AG04450 (cell line): Measurements from ENCODE around the gene SKIC2. TPM values are rescaled to one million over a fixed set of nuclear protein-coding genes. Genes with fewer than 3 reads are reported as not detected.

ENCODE experiments used
- CTCF ChIA-PET: fragments of 300-600, 350-600 bp; formaldehyde crosslinking; extraction: SDS; loops from one replicate; lab custom pipeline; 2022; ENCODE audit warnings: antibody characterized with exemption, inconsistent platforms; lab: Charles Lee
- POLR2A ChIA-PET: fragments of 350-600 bp; formaldehyde crosslinking; extraction: SDS; loops from one replicate; lab custom pipeline; 2021; ENCODE audit warnings: antibody characterized with exemption, inconsistent platforms; lab: Yijun Ruan, JAX
- DNase-seq: peaks from one replicate; pipeline ENCODE4 v3.0.0-alpha.2; 2011; ENCODE audit warnings: low read depth, low spot score
- H3K27ac ChIP-seq: one replicate; pipeline ENCODE4 v1.5.1; 2012; ENCODE audit warnings: low read depth, low read length, control low read depth
- H3K27me3 ChIP-seq: one replicate; pipeline ENCODE4 v1.6.0; 2012; ENCODE audit warnings: low read length; ENCODE audit not compliant: control insufficient read depth, insufficient read depth
- H3K4me3 ChIP-seq: 2 replicates; pipeline ENCODE4 v1.5.1; 2011; ENCODE audit warnings: mild to moderate bottlenecking, low read depth, low read length, control low read depth
- H3K9me3 ChIP-seq: 2 replicates; pipeline ENCODE4 v1.5.1; 2012; ENCODE audit warnings: low read length; ENCODE audit not compliant: control insufficient read depth, insufficient read depth
- polyA plus RNA-seq: library from polyadenylated mRNA; depleted of rRNA; stranded (reverse); fragments of >200 nt; gene quantifications from 2 replicates; pipeline ENCODE4 v1.2.3, GENCODE V29; 2011
- TF ChIP-seq, protein P1 (sequence below): IDR thresholded peaks from 2 replicates; pipeline ENCODE4 v1.5.1; 2011; ENCODE audit warnings: low read depth, low read length, control low read depth, inconsistent platforms

SKIC2 gene
- polyA plus RNA-seq, 1 experiment, result 26.0 TPM

DNA sequence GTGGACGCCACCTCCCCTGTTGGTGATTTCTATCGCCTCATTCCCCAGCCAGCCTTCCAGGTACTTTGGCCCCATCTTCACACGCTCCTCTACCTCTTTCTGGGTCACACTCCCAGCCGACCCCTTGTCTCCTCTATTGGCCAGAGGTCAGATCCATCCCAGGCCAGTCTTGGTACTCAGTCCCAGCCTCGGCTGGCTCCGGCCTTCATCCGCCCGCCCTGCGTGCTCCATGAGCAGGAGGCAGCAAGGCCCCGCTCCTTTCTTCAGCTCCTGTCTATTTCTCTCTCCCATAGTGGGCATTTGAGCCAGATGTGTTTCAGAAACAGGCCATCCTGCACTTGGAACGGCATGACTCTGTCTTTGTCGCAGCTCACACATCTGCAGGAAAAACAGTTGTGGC is 2.6 kb downstream of the SKIC2 start:
- Histone ChIP-seq H3K27ac (no peak overlapping the region), H3K27me3 (no peaks in the 10 kb centered on the region), H3K9me3 (no peaks in the 10 kb centered on the region), H3K4me3 (no peak overlapping the region)
- TF ChIP-seq, protein P1, sequence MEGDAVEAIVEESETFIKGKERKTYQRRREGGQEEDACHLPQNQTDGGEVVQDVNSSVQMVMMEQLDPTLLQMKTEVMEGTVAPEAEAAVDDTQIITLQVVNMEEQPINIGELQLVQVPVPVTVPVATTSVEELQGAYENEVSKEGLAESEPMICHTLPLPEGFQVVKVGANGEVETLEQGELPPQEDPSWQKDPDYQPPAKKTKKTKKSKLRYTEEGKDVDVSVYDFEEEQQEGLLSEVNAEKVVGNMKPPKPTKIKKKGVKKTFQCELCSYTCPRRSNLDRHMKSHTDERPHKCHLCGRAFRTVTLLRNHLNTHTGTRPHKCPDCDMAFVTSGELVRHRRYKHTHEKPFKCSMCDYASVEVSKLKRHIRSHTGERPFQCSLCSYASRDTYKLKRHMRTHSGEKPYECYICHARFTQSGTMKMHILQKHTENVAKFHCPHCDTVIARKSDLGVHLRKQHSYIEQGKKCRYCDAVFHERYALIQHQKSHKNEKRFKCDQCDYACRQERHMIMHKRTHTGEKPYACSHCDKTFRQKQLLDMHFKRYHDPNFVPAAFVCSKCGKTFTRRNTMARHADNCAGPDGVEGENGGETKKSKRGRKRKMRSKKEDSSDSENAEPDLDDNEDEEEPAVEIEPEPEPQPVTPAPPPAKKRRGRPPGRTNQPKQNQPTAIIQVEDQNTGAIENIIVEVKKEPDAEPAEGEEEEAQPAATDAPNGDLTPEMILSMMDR, result no peak
- CTCF ChIA-PET, result interaction anchor here (0.5 kb wide), 1 partner anchor 137 kb away, joined by 5 read pairs; no protein-coding TSS in a partner anchor
- DNase-seq, result no peak
- POLR2A ChIA-PET, result no interaction called here

DNA sequence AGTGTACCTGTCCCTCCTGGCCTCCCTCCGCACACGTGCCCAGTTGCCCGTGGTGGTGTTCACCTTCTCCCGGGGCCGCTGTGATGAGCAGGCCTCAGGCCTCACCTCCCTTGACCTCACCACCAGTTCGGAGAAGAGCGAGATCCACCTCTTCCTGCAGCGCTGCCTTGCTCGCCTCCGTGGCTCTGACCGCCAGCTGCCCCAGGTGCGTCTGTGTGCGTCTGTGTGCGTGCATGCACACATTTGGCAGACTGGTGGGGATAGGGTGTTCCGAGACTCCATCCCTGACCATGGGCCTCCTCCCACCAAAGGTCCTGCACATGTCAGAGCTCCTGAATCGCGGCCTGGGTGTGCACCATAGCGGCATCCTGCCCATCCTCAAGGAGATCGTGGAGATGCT is 4.9 kb downstream of the SKIC2 start:
- no peak overlapping the region for H3K4me3 ChIP-seq
- no peaks in the 10 kb centered on the region for H3K9me3 ChIP-seq
- H3K27ac ChIP-seq, result no peak overlapping the region
- POLR2A ChIA-PET, result no interaction called here
- no peaks in the 10 kb centered on the region for H3K27me3 ChIP-seq
- TF ChIP-seq, protein P1, result no peak
- DNase-seq, result no peak
- CTCF ChIA-PET, result interaction anchor here (1.4 kb wide), 1 partner anchor 11 kb away, joined by 7 read pairs; no protein-coding TSS in a partner anchor

DNA sequence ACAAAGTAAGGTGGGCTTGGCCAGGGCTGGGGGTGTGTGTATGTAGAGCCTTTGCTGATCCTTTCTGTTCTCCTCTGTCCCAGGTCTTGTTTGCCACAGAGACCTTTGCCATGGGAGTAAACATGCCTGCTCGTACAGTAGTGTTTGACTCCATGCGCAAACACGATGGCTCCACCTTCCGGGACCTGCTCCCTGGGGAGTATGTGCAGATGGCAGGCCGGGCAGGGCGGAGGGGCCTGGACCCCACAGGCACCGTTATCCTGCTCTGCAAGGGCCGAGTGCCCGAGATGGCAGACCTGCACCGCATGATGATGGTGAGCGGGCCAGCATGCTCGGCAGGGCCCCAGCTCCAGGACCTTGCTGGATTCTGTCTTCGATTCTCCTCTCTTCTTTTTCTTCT is 6.7 kb downstream of the SKIC2 start:
- CTCF ChIA-PET, result interaction anchor here (2.6 kb wide), 1 partner anchor 14 kb away, joined by 10 read pairs; no protein-coding TSS in a partner anchor

DNA sequence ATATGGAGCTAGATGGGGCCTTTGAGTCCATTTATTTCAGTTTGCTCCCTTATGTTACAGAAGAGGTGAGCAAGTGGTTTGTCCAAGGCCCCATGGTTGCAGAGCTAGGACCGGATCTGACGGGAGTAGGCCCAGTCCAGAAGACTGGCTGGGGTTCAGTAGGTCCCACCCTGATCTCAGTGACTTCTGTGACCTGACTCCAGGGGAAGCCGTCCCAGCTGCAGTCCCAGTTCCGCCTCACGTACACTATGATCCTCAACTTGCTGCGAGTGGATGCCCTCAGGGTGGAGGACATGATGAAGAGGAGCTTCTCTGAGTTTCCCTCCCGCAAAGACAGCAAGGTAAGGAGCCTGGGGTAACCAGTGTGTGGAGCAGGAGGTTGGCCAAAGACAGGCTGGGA is 7.5 kb downstream of the SKIC2 start:
- TF ChIP-seq, protein P1, result no peak
- Histone ChIP-seq H3K27me3 (no peaks in the 10 kb centered on the region), H3K9me3 (no peaks in the 10 kb centered on the region; the same call in 1 of the 2 replicates), H3K4me3 (no peak overlapping the region), H3K27ac (no peak overlapping the region)
- ChIA-PET CTCF (interaction anchor here (2.6 kb wide), 1 partner anchor 14 kb away, joined by 10 read pairs; no protein-coding TSS in a partner anchor), POLR2A (no interaction called here)
- DNase-seq, result no peak

More for the DNA sequence above, 6.7 kb downstream of the SKIC2 start:
- no peak overlapping the region for H3K4me3 ChIP-seq
- DNase-seq, result no peak
- no peaks in the 10 kb centered on the region; the same call in 1 of the 2 replicates for H3K9me3 ChIP-seq
- H3K27me3 ChIP-seq, result no peaks in the 10 kb centered on the region
- POLR2A ChIA-PET, result no interaction called here
- TF ChIP-seq, protein P1, result no peak
- H3K27ac ChIP-seq, result no peak overlapping the region
